GM10248 (cell line): ENCODE data around the gene TNRC18.

Experiments used
- CTCF ChIA-PET: fragments of 300-600 bp; sonication (Branson Sonifier 250); formaldehyde crosslinking; extraction: SDS; loops from one replicate; lab custom pipeline; 2021; ENCODE audit warnings: antibody characterized with exemption; lab: Yijun Ruan, JAX
- POLR2A ChIA-PET: fragments of 350-650 bp; sonication (Branson Sonifier 250); formaldehyde crosslinking; extraction: SDS; loops from one replicate; lab custom pipeline; 2020; ENCODE audit warnings: antibody characterized with exemption; lab: Yijun Ruan, JAX
- DNase-seq: peaks from one replicate; pipeline ENCODE4 v3.0.0; 2012; ENCODE audit errors: extremely low spot score
- TF ChIP-seq, protein P1 (sequence below): IDR thresholded peaks from 2 replicates; pipeline ENCODE4 v1.5.1; 2012; ENCODE audit warnings: mild to moderate bottlenecking, low read depth; ENCODE audit errors: extremely low read depth, missing control alignments, control extremely low read depth

The TNRC18 gene

DNA sequence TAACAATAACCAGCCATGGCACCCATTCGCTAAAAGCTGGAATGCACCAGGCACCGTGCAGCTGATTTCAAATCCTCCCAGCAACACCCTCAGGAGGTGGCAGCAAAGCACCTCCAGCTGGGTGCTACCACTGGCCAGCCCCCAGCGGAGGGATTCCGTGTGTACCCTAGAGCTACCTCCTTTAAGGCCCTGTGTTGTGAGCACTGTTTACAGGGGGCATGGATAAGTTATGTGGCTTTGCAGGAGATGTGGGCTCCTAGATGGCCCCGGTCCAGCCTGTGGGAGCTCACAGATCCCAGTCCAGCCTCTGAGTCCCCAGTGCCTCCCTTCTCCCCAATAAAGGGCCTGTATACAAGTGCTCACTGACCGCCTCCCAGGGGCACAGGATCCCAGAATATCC, 27.1 kb downstream of the TNRC18 start:
- DNase-seq = peak; percentile 80
- TF ChIP-seq, protein P1, sequence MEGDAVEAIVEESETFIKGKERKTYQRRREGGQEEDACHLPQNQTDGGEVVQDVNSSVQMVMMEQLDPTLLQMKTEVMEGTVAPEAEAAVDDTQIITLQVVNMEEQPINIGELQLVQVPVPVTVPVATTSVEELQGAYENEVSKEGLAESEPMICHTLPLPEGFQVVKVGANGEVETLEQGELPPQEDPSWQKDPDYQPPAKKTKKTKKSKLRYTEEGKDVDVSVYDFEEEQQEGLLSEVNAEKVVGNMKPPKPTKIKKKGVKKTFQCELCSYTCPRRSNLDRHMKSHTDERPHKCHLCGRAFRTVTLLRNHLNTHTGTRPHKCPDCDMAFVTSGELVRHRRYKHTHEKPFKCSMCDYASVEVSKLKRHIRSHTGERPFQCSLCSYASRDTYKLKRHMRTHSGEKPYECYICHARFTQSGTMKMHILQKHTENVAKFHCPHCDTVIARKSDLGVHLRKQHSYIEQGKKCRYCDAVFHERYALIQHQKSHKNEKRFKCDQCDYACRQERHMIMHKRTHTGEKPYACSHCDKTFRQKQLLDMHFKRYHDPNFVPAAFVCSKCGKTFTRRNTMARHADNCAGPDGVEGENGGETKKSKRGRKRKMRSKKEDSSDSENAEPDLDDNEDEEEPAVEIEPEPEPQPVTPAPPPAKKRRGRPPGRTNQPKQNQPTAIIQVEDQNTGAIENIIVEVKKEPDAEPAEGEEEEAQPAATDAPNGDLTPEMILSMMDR = peak; percentile 56
- CTCF ChIA-PET = interaction anchor here (0.7 to 3.7 kb wide), 10 partner anchors 16 to 281 kb away, joined by 3 to 42 read pairs (median 4); no protein-coding TSS in a partner anchor
- POLR2A ChIA-PET = interaction anchor here (0.6 to 1.2 kb wide), 4 partner anchors 14 to 157 kb away, joined by 4 to 6 read pairs (median 6); no protein-coding TSS in a partner anchor

DNA sequence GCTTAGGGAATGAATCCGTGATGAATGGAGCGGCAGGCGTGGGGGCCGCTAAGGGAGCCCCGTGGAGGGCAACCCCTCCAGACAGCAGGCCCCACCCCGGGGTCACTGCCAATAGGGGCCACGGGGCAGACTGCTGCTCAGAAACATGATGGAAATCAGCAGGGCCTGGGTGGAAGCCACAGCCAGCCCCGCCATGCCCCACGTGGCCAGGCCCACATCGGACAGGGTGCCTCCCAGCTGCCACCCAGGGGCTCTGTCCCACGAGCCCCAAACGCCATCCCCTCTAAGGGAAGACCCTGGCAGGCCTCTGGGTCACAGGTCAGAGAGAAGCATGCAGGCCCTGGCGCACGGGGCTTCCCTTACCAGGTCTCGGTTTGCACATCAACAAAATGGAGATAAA, 28.4 kb downstream of the TNRC18 start:
- DNase-seq = no peak
- ChIA-PET POLR2A (interaction anchor here (0.7 kb wide), 1 partner anchor 185 kb away, joined by 3 read pairs; no protein-coding TSS in a partner anchor), CTCF (interaction anchor here (1.7 to 3.7 kb wide), 4 partner anchors 26 to 283 kb away, joined by 5 to 42 read pairs (median 6); no protein-coding TSS in a partner anchor)
- TF ChIP-seq, protein P1 = no peak

DNA sequence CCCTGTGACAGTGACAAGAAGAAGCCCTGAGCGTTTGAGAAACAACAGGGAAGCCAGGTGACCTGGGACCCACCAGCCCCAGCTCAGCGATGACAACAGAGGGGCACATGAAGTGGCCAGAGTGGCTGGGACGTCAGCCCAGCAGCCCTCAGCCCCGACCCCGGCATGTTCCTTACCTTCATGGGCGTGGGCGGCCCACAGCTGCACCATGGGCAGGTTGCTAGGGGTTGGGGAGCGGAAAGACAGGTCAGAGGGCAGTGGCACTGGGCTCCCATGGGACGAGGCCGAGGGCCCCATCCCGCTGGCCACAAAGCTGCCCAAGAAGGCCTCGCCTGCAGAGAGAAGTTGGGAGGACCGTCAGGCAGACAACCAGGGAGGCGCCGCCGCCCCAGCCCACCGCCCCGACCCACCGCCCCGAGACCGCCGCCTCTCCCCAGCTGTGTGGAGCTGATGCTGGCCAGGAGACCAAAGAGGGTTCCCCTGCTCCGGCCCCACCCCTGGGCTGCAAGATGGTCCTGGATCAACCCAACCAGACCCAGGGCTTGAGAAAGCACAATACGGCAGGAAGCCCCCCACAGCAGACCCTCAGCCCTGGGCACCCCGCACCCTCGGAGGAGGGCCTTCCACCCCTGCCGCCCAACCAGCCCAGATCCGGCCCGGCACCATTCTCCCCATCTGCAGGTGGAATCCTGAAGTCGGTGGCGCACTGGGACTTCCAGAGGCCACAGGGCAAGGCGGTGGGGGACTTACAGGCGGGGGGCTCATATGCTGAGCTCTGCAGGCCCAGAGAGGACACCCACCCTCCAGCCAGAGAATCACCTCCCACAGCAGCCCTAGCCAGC, 29.1 kb downstream of the TNRC18 start:
- CTCF ChIA-PET = interaction anchor here (0.7 to 3.0 kb wide), 2 partner anchors 10 to 28 kb away, joined by 3 to 16 read pairs; no protein-coding TSS in a partner anchor
- POLR2A ChIA-PET = interaction anchor here (0.6 kb wide), 1 partner anchor 90 kb away, joined by 4 read pairs; no protein-coding TSS in a partner anchor
- no peak for DNase-seq
- TF ChIP-seq, protein P1 = no peak

DNA sequence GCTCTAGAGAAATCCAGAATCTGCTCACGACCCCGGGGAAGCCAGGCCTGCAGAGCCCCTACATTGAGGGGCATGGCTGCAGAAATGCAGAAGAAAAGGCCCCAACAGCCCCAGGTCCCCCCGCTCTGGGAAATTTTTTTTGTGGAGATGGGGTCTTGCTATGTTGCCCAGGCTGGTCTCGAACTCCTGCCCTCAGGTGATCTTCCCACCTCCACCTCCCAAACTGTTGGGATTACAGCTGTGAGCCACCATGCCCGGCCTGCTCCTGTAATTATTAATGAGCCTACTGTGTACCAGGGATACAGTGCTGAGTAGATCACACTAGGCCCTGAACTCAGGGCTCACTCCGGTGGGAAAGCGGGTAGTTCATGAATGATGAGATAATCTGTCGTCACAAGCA, 29.9 kb downstream of the TNRC18 start:
- no peak for DNase-seq
- TF ChIP-seq, protein P1 = no peak
- ChIA-PET POLR2A (interaction anchor here (0.6 kb wide), 1 partner anchor 91 kb away, joined by 4 read pairs; no protein-coding TSS in a partner anchor), CTCF (interaction anchor here (0.7 to 3.0 kb wide), 3 partner anchors 9 to 28 kb away, joined by 3 to 16 read pairs (median 3); no protein-coding TSS in a partner anchor)

DNA sequence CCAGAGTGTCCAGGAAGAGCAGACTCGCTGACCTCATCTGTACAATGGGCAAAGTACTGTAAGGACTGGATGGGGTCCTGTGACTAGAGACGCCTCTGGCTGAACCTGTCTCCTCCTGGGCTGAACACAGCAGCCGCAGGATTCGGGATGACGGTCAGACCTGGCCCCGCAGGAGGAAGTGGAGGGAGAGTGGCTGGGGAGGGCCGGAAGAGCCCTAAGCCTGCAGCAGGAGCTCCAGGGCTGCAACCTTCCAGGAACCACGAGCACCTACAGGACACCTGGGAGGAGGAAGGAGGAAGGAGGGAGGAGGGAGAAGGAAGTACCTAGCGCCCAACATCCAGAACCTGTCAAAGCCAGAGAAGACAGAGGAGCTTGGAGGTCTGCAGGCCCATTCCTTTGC, 30.3 kb downstream of the TNRC18 start:
- DNase-seq = no peak
- ChIA-PET CTCF (interaction anchor here (0.7 to 3.0 kb wide), 3 partner anchors 9 to 27 kb away, joined by 3 to 16 read pairs (median 3); no protein-coding TSS in a partner anchor), POLR2A (no interaction called here)
- TF ChIP-seq, protein P1 = no peak

DNA sequence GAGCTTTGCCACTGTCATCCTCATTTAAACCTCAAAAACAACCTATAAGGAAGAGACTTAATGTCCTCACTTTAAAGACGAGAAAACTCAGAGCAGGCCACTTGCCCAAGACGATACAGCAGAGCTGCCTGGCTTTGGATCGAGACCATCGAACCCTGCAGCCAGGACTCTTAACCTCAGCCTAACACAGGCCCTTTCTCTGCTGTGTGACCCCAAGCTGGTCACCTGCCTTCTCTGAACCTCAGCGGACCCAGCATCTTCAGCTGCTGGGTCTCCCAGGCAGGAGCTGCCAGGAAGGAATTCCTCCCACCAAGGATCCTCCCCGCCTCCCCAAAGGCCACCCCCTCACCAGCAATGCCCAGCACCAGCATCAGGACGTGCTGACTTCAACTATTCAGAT, 32.7 kb downstream of the TNRC18 start:
- TF ChIP-seq, protein P1 = no peak
- DNase-seq = no peak
- POLR2A ChIA-PET = no interaction called here
- CTCF ChIA-PET = interaction anchor here (1.4 kb wide), 1 partner anchor 25 kb away, joined by 8 read pairs; no protein-coding TSS in a partner anchor
